Caco-2 (cell line): ENCODE measurements around the gene HDAC10. TPM values are rescaled to one million over a fixed set of nuclear protein-coding genes. Genes with fewer than 3 reads are reported as not detected.
A peak's percentile ranks its signal among the peaks of the same experiment; 100 is the strongest.

Source experiments
- BruUV-seq: library from RNA; stranded (reverse); fragments of 400-500 nt; replicated peaks from 2 replicates; lab custom pipeline; 2021; lab: Mats Ljungman, UMichigan
- CTCF ChIA-PET: fragments of 300-600 bp; sonication (Branson Sonifier 250); formaldehyde crosslinking; loops from one replicate; lab custom pipeline; 2022; ENCODE audit warnings: antibody characterized with exemption; lab: Charles Lee
- POLR2A ChIA-PET: fragments of 300-600 bp; sonication (Branson Sonifier 250); formaldehyde crosslinking; loops from one replicate; lab custom pipeline; 2022; ENCODE audit warnings: antibody characterized with exemption; lab: Charles Lee
- DNase-seq, 2 experiments: peaks; one replicate each; pipeline versions ENCODE4 v3.0.0 to v3.0.0-alpha.2; 2020 to 2022
- H3K27me3 ChIP-seq: replicated peaks from 2 replicates; pipeline ENCODE4 v1.6.0; 2011; ENCODE audit warnings: low read length; ENCODE audit not compliant: control insufficient read depth, insufficient read depth
- H3K36me3 ChIP-seq: 2 replicates; pipeline ENCODE4 v1.5.1; 2011; ENCODE audit warnings: low read length; ENCODE audit not compliant: control insufficient read depth, insufficient read depth
- H3K4me1 ChIP-seq: fragments of 250-450 bp; sonication (Bioruptor Pico); 2 replicates; pipeline ENCODE4 v1.5.1; 2020; ENCODE audit warnings: mild to moderate bottlenecking
- H3K4me3 ChIP-seq: 2 replicates; pipeline ENCODE4 v1.5.1; 2011; ENCODE audit warnings: low read depth, mild to moderate bottlenecking, control low read depth, low read length
- H3K9me3 ChIP-seq: fragments of 250-450 bp; sonication (Bioruptor Pico); 2 replicates; pipeline ENCODE4 v1.5.1; 2020; ENCODE audit warnings: mild to moderate bottlenecking, moderate library complexity
- H3K27ac Mint-ChIP-seq: one replicate; pipeline ENCODE4 v1.8.0; 2022; ENCODE audit warnings: mixed read lengths; ENCODE audit not compliant: unreplicated experiment
- H3K27me3 Mint-ChIP-seq: one replicate; pipeline ENCODE4 v1.8.0; 2022; ENCODE audit warnings: mixed read lengths; ENCODE audit not compliant: insufficient read depth, unreplicated experiment
- H3K36me3 Mint-ChIP-seq: one replicate; pipeline ENCODE4 v1.8.0; 2022; ENCODE audit warnings: mild to moderate bottlenecking, mixed read lengths; ENCODE audit not compliant: insufficient read depth, unreplicated experiment
- H3K4me1 Mint-ChIP-seq: one replicate; pipeline ENCODE4 v1.8.0; 2022; ENCODE audit warnings: low read depth, mixed read lengths; ENCODE audit not compliant: unreplicated experiment
- H3K4me3 Mint-ChIP-seq: one replicate; pipeline ENCODE4 v1.8.0; 2022; ENCODE audit warnings: mild to moderate bottlenecking, moderate library complexity, mixed read lengths; ENCODE audit not compliant: unreplicated experiment
- H3K9me3 Mint-ChIP-seq: one replicate; pipeline ENCODE4 v1.8.0; 2022; ENCODE audit warnings: mixed read lengths; ENCODE audit not compliant: unreplicated experiment
- intact Hi-C: fragments of 100-400 bp; cut with micrococcal nuclease; formaldehyde crosslinking; loops from one replicate; pipeline ENCODE4 v1.10.0; 2022; ENCODE audit not compliant: unreplicated experiment
- total RNA-seq: library from RNA; stranded (reverse); gene quantifications from 2 replicates; pipeline ENCODE4 v1.2.3, GENCODE V29; 2022
- TF ChIP-seq, protein P1 (sequence below), 2 experiments: fragments of 200-600 bp in 1 of 2; IDR thresholded peaks; 1 replicate in 1 of 2; 2 replicates in 1 of 2; pipeline versions ENCODE4 v1.5.1 to v1.8.0; 2011 to 2022; ENCODE audit warnings: antibody characterized with exemption in 1 of 2, control low read depth in 1 of 2, inconsistent platforms in 1 of 2, low read depth in 1 of 2, low read length in 1 of 2, mild to moderate bottlenecking in 1 of 2, moderate library complexity in 1 of 2; ENCODE audit not compliant: insufficient read depth in 1 of 2, severe bottlenecking in 1 of 2, unreplicated experiment in 1 of 2

The HDAC10 gene
- total RNA-seq, 1 experiment from 2014 or later = 63.5 TPM

DNA sequence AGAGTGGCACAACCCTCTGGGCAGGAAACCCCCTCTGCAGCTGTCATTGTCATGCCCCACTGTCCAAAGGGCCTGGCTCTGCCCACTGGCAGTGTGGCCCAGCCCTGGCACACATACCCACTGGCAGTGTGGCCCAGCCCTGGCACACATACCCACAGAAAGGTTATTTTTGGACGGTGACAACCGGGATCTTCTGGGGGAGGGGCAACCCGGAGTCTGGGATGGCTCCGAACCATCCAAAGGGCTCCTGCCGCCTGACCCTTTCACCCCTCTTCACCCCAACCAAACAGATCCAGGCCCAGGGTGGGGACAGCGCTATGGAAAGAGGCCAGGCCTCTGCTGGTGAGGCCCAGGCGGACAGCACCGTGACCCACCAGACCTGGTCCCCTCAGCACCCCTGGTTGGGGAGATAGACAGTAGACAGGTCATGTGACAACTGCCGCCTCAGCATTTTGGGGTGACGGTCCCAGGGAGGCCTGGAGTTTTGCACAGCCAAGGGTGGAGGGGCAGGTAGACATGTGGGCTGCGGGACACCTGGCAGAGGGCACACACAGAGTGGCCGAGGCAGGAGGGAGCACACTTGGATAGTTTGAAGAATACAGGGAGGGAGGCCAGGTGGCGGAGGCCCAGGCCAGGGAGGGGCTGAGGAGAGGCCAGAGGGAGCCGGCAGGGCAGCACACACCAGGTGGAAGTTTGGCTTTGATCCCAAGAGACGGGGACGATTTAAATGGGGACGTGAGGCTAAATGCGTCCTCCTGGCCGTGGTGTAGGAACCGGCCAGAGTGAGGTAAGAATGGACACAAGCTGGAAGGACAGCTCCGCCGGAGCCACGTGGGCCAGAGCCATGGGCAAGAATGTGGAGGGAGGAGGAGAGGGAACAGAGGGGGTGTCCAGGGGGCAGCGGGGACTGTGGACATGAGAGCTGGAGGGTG, 7.6 kb upstream of the HDAC10 start:
- no TSS peak for BruUV-seq
- Mint-ChIP-seq H3K36me3 (peaks cover 5% of the 10 kb centered on the region), H3K4me1 (no peaks in the 10 kb centered on the region), H3K27ac (peak overlapping the region; percentile 48), H3K4me3 (peak overlapping the region; percentile 61), H3K9me3 (no peaks in the 10 kb centered on the region), H3K27me3 (no peaks in the 10 kb centered on the region)
- Histone ChIP-seq H3K27me3 (no peaks in the 10 kb centered on the region), H3K9me3 (no peaks in the 10 kb centered on the region), H3K36me3 (no peaks in the 10 kb centered on the region), H3K4me3 (no peak overlapping the region), H3K4me1 (peaks cover 11% of the 10 kb centered on the region; the same call in 1 of the 2 replicates)
- DNase-seq = no peak
- TF ChIP-seq, protein P1, sequence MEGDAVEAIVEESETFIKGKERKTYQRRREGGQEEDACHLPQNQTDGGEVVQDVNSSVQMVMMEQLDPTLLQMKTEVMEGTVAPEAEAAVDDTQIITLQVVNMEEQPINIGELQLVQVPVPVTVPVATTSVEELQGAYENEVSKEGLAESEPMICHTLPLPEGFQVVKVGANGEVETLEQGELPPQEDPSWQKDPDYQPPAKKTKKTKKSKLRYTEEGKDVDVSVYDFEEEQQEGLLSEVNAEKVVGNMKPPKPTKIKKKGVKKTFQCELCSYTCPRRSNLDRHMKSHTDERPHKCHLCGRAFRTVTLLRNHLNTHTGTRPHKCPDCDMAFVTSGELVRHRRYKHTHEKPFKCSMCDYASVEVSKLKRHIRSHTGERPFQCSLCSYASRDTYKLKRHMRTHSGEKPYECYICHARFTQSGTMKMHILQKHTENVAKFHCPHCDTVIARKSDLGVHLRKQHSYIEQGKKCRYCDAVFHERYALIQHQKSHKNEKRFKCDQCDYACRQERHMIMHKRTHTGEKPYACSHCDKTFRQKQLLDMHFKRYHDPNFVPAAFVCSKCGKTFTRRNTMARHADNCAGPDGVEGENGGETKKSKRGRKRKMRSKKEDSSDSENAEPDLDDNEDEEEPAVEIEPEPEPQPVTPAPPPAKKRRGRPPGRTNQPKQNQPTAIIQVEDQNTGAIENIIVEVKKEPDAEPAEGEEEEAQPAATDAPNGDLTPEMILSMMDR (IDR thresholded peaks at IDR 0.05; ENCODE audit: insufficient read depth in 1 of 2, low read depth in 1 of 2, low read length in 1 of 2, severe bottlenecking in 1 of 2, unreplicated experiment in 1 of 2) = no peak
- POLR2A ChIA-PET = no interaction called here
- CTCF ChIA-PET = no interaction called here
- intact Hi-C loops = no loop called here

DNA sequence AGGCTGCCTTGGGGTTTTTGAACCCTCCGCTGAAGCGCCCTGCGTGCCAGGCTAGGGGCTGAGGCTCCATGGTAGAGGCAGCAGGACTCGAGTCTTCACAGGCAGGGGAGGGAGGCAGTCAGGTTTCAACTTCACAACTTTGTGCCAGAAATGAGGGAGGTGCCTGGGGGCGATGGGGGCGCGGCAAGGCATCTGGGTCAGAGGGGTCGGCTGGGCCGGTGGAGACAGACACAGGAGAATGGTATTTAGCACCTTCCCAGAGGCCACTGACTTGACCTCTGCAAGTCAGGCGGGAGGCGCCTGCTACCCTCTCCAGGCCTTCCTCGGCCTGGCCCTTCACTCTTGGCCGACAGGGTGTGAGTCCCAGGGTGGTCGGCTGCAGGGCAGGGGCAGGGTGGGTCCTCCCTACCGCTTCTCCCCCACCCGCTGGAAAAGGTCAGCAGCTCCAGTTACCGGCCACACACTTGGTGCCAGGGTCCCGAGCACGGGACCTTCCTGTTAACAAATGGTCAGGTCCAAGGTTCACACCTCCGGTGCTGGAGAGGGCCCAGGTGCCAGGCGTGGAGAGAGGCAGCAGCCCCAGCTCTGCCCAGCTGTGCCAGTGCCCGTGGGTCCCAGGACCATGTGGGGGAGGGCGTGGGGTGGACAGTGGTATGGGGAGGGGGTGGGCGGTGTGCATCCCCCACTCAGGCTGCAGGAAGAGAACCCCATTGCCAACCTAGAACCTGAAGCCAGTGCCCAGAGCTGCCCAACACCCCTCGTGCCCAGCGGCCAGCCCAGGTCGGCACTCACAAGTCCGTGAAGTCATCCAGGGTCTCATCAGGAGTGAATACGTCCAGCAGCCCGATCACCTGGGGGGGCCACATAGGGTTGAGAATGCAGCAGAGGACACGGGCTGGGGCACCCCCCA, 6.6 kb upstream of the HDAC10 start:
- Histone ChIP-seq H3K36me3 (no peaks in the 10 kb centered on the region), H3K4me3 (no peak overlapping the region), H3K27me3 (no peaks in the 10 kb centered on the region), H3K4me1 (peaks cover 10% of the 10 kb centered on the region; the same call in 1 of the 2 replicates), H3K9me3 (no peaks in the 10 kb centered on the region)
- Mint-ChIP-seq H3K9me3 (no peaks in the 10 kb centered on the region), H3K27me3 (no peaks in the 10 kb centered on the region), H3K27ac (no peak overlapping the region), H3K4me3 (no peak overlapping the region), H3K36me3 (peaks cover 5% of the 10 kb centered on the region), H3K4me1 (no peaks in the 10 kb centered on the region)
- BruUV-seq = no TSS peak
- TF ChIP-seq, protein P1 (IDR thresholded peaks at IDR 0.05; ENCODE audit: insufficient read depth in 1 of 2, low read depth in 1 of 2, low read length in 1 of 2, severe bottlenecking in 1 of 2, unreplicated experiment in 1 of 2) = no peak
- POLR2A ChIA-PET = no interaction called here
- CTCF ChIA-PET = no interaction called here
- no peak for DNase-seq
- intact Hi-C loops = no loop called here

DNA sequence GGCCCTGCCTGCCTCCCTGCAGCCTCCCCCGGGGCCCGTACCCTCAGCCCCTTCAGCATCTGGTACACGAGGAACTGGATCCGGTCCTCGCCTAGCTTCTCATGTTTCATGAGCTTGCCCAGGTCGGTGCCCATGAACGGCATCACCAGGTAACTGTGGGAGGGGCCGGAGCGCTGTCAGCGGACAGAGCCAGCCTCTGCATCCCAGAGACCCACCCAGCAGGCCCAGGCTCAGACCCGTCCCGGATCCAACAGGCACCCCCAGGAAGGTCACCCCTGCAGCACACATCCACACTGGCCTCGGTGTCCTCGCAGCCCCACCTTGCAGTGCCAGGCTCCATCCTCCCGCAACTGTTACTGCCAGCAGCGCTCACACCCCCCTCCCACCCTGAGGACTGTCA, 6.0 kb upstream of the HDAC10 start:
- ChIA-PET CTCF (no interaction called here), POLR2A (no interaction called here)
- H3K4me1 ChIP-seq = peaks cover 5% of the 10 kb centered on the region
- no peak overlapping the region for H3K4me3 ChIP-seq
- Mint-ChIP-seq H3K27me3 (no peaks in the 10 kb centered on the region), H3K27ac (no peak overlapping the region), H3K4me1 (no peaks in the 10 kb centered on the region), H3K9me3 (no peaks in the 10 kb centered on the region), H3K4me3 (no peak overlapping the region), H3K36me3 (peaks cover 5% of the 10 kb centered on the region)
- no TSS peak for BruUV-seq
- H3K9me3 ChIP-seq = no peaks in the 10 kb centered on the region
- H3K27me3 ChIP-seq = no peaks in the 10 kb centered on the region
- H3K36me3 ChIP-seq = no peaks in the 10 kb centered on the region
- intact Hi-C loops = no loop called here
- TF ChIP-seq, protein P1 (IDR thresholded peaks at IDR 0.05; ENCODE audit: insufficient read depth in 1 of 2, low read depth in 1 of 2, low read length in 1 of 2, severe bottlenecking in 1 of 2, unreplicated experiment in 1 of 2) = no peak
- no peak for DNase-seq
